ENCODE data around the gene MYL7.

The MYL7 gene

DNA sequence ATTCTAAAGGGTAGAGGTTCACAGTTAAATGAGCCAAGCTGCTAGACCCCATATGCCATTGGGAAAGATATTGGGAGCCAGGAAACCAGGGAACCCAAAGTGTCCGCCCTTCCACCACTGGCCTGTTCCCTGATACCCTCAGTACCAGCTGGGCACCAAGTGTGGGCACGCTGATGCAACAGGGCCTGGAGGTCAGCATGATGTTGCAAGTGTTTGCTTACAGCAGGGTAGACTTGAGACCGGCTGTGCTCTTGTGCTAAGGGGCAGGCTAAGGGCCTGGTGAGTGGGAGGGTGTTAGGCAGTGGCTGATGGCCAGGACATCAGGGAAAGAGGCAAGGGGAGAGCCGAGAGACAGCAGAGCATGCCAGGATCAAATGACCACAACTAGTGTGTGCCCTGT, 21.0 kb upstream of the MYL7 start:
- TF ChIP-seq, protein P1, sequence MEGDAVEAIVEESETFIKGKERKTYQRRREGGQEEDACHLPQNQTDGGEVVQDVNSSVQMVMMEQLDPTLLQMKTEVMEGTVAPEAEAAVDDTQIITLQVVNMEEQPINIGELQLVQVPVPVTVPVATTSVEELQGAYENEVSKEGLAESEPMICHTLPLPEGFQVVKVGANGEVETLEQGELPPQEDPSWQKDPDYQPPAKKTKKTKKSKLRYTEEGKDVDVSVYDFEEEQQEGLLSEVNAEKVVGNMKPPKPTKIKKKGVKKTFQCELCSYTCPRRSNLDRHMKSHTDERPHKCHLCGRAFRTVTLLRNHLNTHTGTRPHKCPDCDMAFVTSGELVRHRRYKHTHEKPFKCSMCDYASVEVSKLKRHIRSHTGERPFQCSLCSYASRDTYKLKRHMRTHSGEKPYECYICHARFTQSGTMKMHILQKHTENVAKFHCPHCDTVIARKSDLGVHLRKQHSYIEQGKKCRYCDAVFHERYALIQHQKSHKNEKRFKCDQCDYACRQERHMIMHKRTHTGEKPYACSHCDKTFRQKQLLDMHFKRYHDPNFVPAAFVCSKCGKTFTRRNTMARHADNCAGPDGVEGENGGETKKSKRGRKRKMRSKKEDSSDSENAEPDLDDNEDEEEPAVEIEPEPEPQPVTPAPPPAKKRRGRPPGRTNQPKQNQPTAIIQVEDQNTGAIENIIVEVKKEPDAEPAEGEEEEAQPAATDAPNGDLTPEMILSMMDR (IDR thresholded peaks at IDR 0.05; ENCODE audit: low read depth, low read length, missing control alignments): no peak
- H3K27me3 ChIP-seq (replicated peaks): no peaks in the 10 kb centered on the region
- H3K36me3 ChIP-seq (replicated peaks): no peaks in the 10 kb centered on the region
- no peak overlapping the region for H3K27ac ChIP-seq
- DNase-seq: no peak
- no peak overlapping the region for H3K4me3 ChIP-seq (ENCODE audit: low read depth, low read length)
- in situ Hi-C loops (cut with HindIII; ENCODE audit: low pct_ligation_motif_present, low sequenced_read_pairs): no loop called here

DNA sequence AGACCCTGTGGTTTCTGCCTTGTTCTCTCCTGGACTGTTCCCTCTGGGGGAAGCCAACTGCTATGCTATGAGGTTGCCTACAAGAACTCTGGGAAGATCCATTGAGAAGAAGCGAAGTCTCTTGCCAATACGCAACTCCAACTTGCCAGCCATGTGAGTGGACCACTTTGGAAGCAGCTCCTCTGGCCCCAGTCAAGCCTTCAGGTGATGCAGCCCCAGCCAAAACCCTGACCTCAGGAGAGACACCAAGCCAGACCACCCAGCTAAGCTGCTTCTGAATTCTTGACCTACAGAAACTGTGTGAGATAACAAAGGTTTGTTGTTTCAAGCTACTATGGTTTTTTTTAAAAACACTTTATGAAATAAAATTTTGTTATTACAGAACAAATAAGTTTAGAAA, 20.2 kb upstream of the MYL7 start:
- H3K27me3 ChIP-seq (replicated peaks): no peaks in the 10 kb centered on the region
- in situ Hi-C loops (cut with HindIII; ENCODE audit: low pct_ligation_motif_present, low sequenced_read_pairs): no loop called here
- H3K4me3 ChIP-seq (ENCODE audit: low read depth, low read length): no peak overlapping the region
- DNase-seq: no peak
- H3K36me3 ChIP-seq (replicated peaks): no peaks in the 10 kb centered on the region
- TF ChIP-seq, protein P1 (IDR thresholded peaks at IDR 0.05; ENCODE audit: low read depth, low read length, missing control alignments): no peak
- H3K27ac ChIP-seq: no peak overlapping the region

DNA sequence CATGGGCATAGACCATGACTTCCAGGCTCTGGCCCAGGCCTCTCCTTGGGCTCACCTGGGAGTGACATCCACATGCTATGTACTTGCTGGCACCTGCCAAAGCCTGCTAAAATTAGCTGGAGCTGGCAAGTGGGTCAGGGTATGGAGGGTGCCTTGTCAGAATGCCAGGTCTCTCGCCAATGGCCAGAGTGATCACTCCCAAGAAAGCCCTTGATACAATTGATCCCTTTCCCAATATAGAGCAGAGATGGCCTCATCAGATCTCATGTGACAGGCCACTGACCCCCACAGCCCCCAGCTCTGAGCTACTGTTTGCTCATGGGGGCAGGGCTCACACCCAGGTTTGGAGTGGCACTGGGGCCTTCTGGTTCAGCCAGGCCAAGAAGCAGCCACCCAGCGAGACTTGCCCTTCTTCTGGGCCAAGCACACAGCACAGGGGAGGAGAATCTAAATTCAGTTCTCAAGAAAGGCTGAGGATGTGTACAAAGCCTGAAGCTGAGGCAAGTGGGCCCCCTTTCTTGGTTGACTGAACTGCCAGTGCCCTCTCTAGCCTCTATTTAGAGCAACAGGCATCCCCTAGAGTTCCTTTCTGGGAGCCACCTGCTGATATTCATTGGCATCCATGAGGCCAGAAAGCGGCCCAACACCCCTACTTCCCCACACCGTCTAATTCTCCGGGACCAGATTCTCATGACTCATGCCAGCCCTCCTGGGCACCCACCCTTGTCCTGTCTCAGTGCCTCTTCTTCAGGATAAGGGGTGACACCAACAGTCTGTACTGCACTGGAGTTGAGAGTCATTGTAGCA, 18.9 kb upstream of the MYL7 start:
- no peaks in the 10 kb centered on the region for H3K27me3 ChIP-seq (replicated peaks)
- DNase-seq: no peak
- in situ Hi-C loops (cut with HindIII; ENCODE audit: low pct_ligation_motif_present, low sequenced_read_pairs): no loop called here
- H3K4me3 ChIP-seq (ENCODE audit: low read depth, low read length): no peak overlapping the region
- TF ChIP-seq, protein P1 (IDR thresholded peaks at IDR 0.05; ENCODE audit: low read depth, low read length, missing control alignments): no peak
- no peaks in the 10 kb centered on the region for H3K36me3 ChIP-seq (replicated peaks)
- no peak overlapping the region for H3K27ac ChIP-seq

DNA sequence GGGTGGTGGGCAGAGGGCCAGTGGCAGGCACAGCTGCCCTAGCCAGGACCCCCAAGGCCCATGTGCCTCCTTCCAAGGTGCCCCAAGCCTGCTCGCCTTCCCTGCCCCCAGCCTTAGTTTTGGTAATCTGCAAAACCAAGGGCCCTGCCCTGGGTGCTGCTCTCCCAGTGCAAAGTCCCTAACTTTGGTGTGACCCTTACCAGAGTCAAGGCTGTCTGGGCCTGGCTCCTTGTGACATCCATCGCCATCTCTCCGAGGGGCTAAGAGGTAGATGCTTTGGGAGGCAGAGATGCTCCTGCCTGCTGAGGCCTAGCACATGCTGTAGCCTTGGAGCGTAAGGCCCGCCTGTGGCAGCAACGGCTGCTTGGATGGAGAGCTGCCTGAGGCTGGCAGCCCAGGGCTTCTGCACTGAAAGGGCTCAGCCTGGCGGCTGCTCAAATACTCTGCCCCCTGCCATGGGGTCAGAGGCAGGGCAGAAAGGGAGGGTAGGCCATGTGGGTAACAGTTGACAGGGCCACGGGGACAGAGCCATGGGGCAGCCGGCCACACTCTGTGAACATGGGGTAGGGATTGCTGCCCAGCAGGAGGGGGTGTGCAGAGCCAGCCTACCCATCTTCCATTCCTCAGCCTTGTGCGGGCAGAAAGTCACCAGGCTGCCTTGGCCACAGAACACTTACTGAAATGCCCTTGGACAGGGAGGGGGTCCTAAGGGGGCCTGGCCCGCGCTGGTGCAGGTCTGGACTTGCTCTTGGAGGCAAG, 17.9 kb upstream of the MYL7 start:
- Histone ChIP-seq H3K27ac (no peak overlapping the region), H3K27me3 (replicated peaks) (no peaks in the 10 kb centered on the region), H3K4me3 (ENCODE audit: low read depth, low read length) (no peak overlapping the region), H3K36me3 (replicated peaks) (no peaks in the 10 kb centered on the region)
- no peak for DNase-seq
- TF ChIP-seq, protein P1 (IDR thresholded peaks at IDR 0.05; ENCODE audit: low read depth, low read length, missing control alignments): no peak
- in situ Hi-C loops (cut with HindIII; ENCODE audit: low pct_ligation_motif_present, low sequenced_read_pairs): no loop called here

DNA sequence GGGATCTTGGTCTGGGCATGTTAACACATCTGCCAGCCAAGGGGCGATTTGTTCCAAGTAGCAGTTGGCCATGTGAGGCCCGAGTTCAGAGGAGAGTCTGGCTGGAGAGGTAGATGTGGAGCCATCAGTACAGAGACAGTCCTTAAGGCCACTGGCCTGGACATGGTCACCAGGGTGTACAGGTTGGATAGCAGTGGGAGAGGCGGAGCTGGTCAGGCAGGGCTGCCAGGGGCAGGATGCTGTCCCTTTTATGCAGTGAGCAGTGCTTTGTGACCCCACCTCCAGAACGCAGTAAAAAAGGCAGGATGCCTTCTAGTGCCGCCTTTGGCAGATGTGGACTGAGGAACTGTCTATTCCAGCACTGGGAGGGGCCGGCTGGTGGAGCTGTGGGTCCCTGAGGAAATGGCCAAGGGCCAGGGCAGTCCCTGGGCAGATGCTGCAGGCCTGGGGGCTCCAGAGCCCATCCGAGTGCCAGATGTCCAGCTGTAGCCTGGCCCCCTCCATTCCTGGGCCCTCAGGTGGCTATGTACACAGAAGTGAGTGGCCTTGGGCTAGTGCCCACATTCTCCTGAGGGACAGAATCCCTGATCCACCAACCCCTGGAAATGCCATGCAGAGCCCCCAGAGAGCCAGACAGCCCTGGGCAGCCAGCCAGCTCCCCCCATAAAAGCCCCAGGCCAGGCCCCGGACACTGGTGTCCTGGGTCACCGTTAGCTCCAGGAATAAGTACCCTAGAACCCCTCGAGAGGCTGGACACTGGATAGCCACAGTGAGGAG, 17.2 kb upstream of the MYL7 start:
- DNase-seq: no peak
- Histone ChIP-seq H3K36me3 (replicated peaks) (no peaks in the 10 kb centered on the region), H3K27ac (no peak overlapping the region), H3K4me3 (ENCODE audit: low read depth, low read length) (no peak overlapping the region), H3K27me3 (replicated peaks) (no peaks in the 10 kb centered on the region)
- TF ChIP-seq, protein P1 (IDR thresholded peaks at IDR 0.05; ENCODE audit: low read depth, low read length, missing control alignments): no peak
- in situ Hi-C loops (cut with HindIII; ENCODE audit: low pct_ligation_motif_present, low sequenced_read_pairs): no loop called here

Measured in brain microvascular endothelial cell (primary cell).